Activated CD4-positive, CD25-positive, alpha-beta regulatory T cell treated with anti-CD3 and anti-CD28 coated beads, Interleukin-2, amount 50 U/mL, for 72 hours (primary cell): ENCODE results near the gene CFAP141.

Source experiments
- DNase-seq: peaks from one replicate; pipeline ENCODE4 v3.0.0; 2021

Gene CFAP141

DNA sequence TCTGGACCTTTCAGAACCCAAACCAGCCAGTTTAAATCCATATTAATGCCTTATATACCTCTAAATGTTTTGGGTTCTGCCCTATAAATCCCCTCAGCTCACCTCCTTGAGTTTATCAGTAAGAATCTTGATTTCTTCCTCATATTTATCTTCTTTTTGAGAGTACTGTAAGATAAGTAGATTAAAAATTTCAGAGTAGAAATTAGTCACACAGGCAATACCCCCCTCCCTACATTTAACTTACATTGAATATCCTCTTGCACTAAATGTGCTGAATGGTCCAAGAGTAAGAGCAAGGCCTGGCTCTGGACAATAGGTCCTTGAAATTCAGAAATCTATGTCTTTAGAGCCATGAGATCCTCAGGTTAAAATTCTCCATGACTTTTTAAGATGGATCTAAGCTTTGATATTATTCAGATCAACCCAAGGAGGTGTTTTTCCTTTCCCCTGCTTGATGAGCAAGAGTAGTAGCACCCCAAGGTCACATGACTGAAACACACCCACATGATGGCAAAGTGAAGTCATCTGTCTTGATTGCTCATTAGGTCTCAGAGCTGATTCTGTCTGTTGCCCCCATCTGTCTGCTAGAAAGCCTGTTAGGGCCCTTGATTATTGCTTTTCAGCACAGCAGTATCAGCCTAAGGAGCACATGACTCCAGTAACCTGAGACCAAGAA, 35.4 kb downstream of the CFAP141 start:
- no peak for DNase-seq

DNA sequence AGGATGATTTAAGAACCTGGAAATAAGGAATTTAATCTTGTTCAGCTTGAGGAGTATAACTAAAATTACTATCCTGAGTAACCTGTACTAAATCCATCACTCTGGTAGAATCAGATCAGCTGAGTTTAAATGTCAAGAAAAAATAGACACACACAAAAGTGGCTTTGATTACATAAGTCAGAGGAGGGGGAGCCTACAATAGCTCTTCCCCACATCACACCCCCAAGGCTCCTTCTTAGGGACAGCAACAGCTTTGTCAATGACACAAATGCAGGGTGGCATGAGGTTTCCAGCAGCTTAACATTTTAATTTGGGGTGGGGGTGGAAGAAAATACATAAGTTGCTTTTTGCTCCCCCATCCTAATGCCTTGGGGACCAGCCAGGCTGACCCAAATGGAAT, 38.7 kb downstream of the CFAP141 start:
- no peak for DNase-seq

DNA sequence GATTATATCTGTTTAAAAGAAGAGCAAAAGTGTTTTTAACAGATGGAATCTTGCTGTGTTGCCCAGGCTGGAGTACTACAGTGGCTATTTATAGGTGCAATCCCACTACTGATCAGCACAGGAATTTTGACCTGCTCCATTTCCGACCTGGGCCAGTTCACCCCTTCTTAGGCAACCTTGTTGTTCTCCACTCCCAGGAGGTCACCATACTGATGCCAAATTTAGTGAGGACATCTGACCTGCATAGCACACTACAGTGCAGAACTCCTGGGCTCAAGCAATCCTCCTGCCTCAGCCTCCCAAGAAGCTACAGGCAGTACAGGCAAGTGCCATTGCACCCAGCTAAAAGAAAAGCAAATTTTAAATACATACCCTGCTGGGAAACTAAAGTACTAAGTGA, 39.9 kb downstream of the CFAP141 start:
- no peak for DNase-seq

DNA sequence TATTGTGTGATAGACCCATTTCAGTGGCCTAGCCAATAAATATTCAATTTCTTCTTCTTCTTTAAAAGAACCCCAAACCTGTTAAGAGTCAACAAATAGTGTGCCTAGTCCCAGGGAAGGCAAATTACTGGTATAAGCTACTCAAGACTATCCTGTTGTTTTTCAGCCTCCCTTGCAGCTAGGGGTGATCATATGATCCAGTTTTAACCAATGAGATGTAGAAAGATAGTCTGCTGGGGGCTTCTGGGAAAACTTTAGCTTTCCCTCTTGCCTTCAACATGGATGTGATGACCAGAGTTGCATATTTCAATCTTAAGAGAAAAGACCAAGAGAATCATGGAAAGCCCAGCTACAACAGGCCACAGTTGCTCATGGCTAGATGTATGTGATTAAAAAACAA, 46.6 kb downstream of the CFAP141 start:
- DNase-seq = no peak

DNA sequence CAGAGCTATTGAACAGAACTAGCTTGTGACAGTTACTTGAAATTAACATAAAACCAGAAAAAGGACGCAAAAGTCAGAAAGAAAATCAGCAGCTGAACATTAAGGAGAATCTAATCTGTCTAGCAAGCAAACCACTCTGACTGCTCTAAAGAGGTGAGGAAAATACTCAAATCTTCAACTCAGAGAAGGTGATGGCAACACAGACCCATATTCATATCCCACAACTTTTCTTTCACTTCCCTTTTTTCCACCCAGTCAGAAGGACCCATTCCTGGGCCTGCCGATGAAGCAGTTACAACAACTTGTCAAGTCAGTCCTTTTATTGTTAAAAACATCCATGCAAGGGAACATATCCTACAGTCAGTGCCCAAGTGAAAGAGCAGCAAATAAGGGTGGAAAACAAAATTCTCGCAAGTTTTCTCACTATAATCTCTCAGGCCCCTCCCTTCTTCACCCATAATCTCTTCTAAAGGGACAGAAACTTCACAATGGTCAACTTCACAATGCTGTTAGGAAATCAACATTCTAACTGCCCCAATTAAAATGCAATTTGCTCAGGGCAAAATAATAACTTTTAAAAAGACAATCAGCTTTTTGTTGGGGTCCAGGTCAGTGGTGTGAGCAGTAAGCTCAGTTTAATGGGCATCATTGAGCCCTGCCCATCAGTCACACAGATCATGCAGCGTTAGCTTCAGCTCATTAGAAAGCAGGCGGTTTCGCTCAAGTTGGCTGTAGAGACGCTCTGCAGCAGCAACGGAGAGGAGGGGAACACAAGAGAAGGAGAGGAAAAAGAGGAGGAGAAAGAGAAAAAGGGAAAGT, 47.6 kb downstream of the CFAP141 start:
- DNase-seq = no peak

DNA sequence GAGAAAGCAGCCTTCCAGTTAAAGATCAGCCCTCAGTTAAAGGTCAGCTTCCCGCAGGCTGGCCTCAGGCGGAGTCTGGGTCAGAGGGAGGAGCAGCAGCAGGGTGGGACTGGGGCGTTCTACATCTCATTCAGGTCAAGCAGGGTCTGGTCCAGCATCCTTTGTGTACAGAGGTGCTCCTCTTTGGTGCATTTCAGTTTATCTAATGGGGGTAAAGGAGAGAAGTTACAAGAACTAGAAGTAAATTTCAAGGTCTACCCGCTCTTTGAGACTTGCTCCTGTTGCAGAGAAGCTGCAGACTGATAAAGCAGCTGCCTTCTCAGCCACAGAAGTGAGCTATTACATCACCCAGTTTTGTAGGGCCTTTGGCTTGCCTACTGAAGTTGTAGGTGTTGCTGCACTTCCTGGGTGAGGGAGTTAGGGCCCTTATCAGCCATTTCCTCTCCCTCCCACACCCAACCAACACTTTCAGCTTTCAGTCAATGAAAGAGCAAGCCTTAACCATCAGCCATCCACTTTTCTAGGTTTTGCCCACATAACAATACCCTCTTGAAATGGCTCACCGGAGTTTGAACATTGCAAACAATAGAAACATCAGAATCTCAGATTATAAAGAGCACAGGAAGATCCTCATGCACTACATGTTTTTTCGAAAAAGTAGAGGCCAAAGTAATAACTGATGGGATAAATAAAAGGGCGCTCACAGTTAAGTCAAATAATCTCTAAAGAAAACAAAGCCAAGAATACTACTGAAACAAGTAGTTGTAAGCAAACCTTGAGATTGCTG, 48.4 kb downstream of the CFAP141 start:
- peak; percentile 52 for DNase-seq

DNA sequence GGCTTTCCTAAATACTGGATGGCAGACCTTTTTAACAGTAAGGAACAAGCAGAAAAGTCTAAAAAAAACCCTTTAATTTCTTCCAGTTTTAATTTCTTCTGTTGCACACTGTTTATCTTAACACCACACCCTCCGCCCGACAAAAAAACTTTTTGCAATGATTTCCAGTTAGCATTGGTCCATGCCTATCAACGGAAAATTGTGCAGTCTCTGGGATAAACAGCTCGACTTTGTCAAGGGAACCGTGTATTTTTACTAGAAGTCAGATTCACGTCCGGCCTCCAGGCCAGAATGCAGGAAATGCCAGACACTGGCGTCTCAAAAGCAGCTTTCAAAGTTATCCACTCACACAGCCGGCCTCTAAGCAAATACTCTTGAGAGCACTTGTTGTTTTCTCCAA, 50.9 kb downstream of the CFAP141 start:
- DNase-seq = no peak

DNA sequence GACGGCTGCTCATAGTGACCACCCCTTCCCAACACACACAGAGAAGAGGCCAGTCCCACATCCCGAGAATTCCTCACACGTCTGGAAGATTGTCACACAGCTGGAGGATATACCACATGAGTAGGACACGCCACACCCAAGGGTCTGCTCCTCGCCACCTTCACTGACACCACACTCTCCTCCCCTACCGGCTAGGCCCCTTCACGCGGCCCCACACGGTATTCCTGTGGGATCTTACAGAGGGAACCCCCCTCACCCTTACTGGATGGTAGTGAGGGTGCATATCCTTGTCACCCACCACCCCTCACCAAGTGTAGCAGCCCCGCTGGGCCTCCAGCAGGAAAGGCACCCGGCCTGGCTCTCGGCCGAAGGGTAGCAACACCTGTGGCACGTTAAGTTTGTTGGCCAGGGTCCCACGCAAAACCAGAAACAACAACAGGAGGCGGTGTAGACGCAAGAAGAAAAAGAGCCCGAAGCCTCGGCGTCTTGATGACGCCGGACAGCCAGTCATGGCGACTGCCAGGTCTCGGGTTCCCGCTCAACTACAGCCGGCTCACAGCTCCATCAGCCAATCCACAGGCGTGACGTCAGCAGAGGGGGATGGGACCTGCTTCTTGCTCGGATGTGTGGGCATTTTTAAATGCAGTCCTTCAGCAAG, 51.5 kb downstream of the CFAP141 start, which contains the start of gene NUP210L:
Gene NUP210L (minus strand): TSS at position 540 of the 658 bp plus-strand sequence.
- no peak for DNase-seq

DNA sequence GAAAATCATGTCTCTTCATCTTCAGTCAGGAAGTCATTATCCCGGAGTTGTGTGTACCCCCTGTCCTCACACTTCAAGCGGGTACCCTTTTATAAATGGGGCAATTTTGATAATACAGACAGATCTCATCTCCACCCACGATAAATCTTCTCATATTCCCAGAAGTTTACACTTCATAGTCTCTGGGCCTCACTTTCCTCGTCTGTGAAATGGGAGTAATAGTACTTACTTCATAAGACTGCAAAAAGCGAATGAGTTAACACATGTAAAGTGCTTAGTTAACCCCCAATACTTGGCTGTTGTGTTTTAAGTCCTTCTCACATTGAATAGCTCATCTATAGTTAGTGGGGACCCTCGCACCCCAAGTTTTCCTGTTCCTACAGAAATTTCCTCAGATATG, 52.1 kb downstream of the CFAP141 start:
- DNase-seq = no peak

DNA sequence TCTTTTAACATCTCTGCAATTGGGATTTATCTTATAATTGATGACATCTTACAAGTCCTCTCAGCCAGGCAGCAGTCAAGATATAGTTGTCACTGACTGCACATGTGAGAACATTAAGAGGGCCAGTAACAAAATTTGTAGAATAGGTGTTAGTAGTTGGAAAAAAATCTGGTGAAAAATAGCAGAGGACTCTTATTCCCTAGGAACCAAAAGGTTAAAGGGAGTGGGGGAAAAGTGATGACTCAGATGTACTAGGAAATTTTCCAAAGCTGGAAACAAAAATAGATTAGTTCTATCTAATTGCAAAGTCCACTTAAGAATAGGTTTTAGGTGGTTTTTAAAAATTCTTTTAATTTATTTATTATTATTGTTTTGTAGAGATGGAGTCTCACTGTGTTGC, 54.8 kb downstream of the CFAP141 start:
- no peak for DNase-seq
